Measurements from ENCODE around the gene CYP2D6.
"Not testable (repeated sequence)": the region's sequence is repeated elsewhere in the genome, so short reads cannot be mapped to it uniquely, and the experiment has no call there.

- TF ChIP-seq, protein P1, sequence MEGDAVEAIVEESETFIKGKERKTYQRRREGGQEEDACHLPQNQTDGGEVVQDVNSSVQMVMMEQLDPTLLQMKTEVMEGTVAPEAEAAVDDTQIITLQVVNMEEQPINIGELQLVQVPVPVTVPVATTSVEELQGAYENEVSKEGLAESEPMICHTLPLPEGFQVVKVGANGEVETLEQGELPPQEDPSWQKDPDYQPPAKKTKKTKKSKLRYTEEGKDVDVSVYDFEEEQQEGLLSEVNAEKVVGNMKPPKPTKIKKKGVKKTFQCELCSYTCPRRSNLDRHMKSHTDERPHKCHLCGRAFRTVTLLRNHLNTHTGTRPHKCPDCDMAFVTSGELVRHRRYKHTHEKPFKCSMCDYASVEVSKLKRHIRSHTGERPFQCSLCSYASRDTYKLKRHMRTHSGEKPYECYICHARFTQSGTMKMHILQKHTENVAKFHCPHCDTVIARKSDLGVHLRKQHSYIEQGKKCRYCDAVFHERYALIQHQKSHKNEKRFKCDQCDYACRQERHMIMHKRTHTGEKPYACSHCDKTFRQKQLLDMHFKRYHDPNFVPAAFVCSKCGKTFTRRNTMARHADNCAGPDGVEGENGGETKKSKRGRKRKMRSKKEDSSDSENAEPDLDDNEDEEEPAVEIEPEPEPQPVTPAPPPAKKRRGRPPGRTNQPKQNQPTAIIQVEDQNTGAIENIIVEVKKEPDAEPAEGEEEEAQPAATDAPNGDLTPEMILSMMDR (conservative IDR thresholded peaks at IDR 0.05): not testable (repeated sequence)
- not testable (repeated sequence) for TF ChIP-seq EZH2 (IDR thresholded peaks at IDR 0.05; ENCODE audit: low read depth)
Observed at GRCh38 chr22:42141307-42142057, 10.9 kb upstream of the CYP2D6 start.
